Panc1 (cell line): ENCODE data around the gene SULT4A1. TPM values are rescaled to one million over a fixed set of nuclear protein-coding genes. Genes with fewer than 3 reads are reported as not detected.

ENCODE experiments used
- ATAC-seq: fragments of 200-7000 bp; cut with Tn5 transposase; 2 replicates; pipeline ENCODE4 v1.9.1; 2020; ENCODE audit warnings: mild to moderate bottlenecking, moderate library complexity
- BruUV-seq: library from RNA; stranded (reverse); fragments of 400-500 nt; replicated peaks from 2 replicates; lab custom pipeline; 2021; lab: Mats Ljungman, UMichigan
- CTCF ChIA-PET: fragments of 300-600 bp; sonication (Branson Sonifier 250); formaldehyde crosslinking; loops from one replicate; lab custom pipeline; 2022; ENCODE audit warnings: antibody characterized with exemption; lab: Charles Lee
- POLR2A ChIA-PET: fragments of 300-600 bp; sonication (Branson Sonifier 250); formaldehyde crosslinking; loops from one replicate; lab custom pipeline; 2022; ENCODE audit warnings: antibody characterized with exemption; lab: Charles Lee
- DNase-seq: peaks from one replicate; pipeline ENCODE4 v3.0.0-alpha.2; 2010; ENCODE audit warnings: low read depth, low spot score
- H3K27ac ChIP-seq: 2 replicates; pipeline ENCODE4 v1.5.1; 2011; ENCODE audit warnings: mild to moderate bottlenecking, low read length, inconsistent platforms
- H3K27me3 ChIP-seq: fragments of 200-500 bp; sonication (Bioruptor generic); 2 replicates; pipeline ENCODE4 v1.6.0; 2014; ENCODE audit warnings: low read length, inconsistent platforms; ENCODE audit not compliant: control insufficient read depth, insufficient read depth
- H3K36me3 ChIP-seq: fragments of 200-500 bp; sonication (Bioruptor generic); 2 replicates; pipeline ENCODE4 v1.5.1; 2014; ENCODE audit warnings: inconsistent platforms, mild to moderate bottlenecking, low read length, moderate library complexity; ENCODE audit not compliant: control insufficient read depth, insufficient read depth
- H3K4me1 ChIP-seq: 2 replicates; pipeline ENCODE4 v1.5.1; 2011; ENCODE audit warnings: inconsistent platforms, mild to moderate bottlenecking, low read length, moderate library complexity; ENCODE audit not compliant: control insufficient read depth, insufficient read depth
- H3K4me3 ChIP-seq, 2 experiments: 2 replicates each; pipeline ENCODE4 v1.5.1; 2011 to 2012; ENCODE audit warnings: low read depth in 2 of 2, low read length in 2 of 2, mild to moderate bottlenecking in 2 of 2, inconsistent platforms in 1 of 2, moderate library complexity in 1 of 2
- H3K9me3 ChIP-seq: fragments of 200-500 bp; sonication (Bioruptor generic); 2 replicates; pipeline ENCODE4 v1.5.1; 2014; ENCODE audit warnings: low read depth, mild to moderate bottlenecking, inconsistent platforms, low read length, moderate library complexity; ENCODE audit not compliant: control insufficient read depth, insufficient read depth
- POLR2AphosphoS5 ChIP-seq: IDR thresholded peaks from 2 replicates; pipeline ENCODE4 v1.6.1; 2012; ENCODE audit warnings: mild to moderate bottlenecking, low read depth, low read length, moderate library complexity
- SIN3A ChIP-seq: IDR thresholded peaks from 2 replicates; pipeline ENCODE4 v1.6.1; 2012; ENCODE audit warnings: low read depth, mild to moderate bottlenecking, low read length, moderate library complexity, borderline replicate concordance; ENCODE audit not compliant: insufficient read depth
- TCF7L2 ChIP-seq: IDR thresholded peaks from 2 replicates; pipeline ENCODE4 v1.6.1; 2011; ENCODE audit warnings: mild to moderate bottlenecking, low read depth, low read length, inconsistent platforms
- in situ Hi-C: cut with HindIII; loops from 2 replicates; pipeline ENCODE4 v1.10.0; 2016; ENCODE audit warnings: low sequenced_read_pairs, low pct_unique_long_range_greater_than_20kb
- intact Hi-C: fragments of 100-400 bp; cut with micrococcal nuclease; formaldehyde crosslinking; loops from one replicate; pipeline ENCODE4 v1.10.0; 2022; ENCODE audit not compliant: unreplicated experiment
- total RNA-seq: library from RNA; stranded (reverse); gene quantifications from one replicate; pipeline ENCODE4 v1.2.1, GENCODE V29; 2021; ENCODE audit not compliant: unreplicated experiment
- TF ChIP-seq, protein P1 (sequence below): fragments of 450-650 bp; IDR thresholded peaks from 2 replicates; pipeline ENCODE4 v1.5.1; 2017; ENCODE audit warnings: mild to moderate bottlenecking
- TF ChIP-seq, protein P2 (sequence below), 2 experiments: IDR thresholded peaks; 2 replicates each; pipeline ENCODE4 v1.6.1; 2011 to 2012; ENCODE audit warnings: low read depth in 2 of 2, control low read depth in 1 of 2, low read length in 1 of 2, mild to moderate bottlenecking in 1 of 2, moderate library complexity in 1 of 2; ENCODE audit not compliant: insufficient read depth in 1 of 2

The SULT4A1 gene
- total RNA-seq, 1 experiment from 2014 or later: 12.0 TPM

DNA sequence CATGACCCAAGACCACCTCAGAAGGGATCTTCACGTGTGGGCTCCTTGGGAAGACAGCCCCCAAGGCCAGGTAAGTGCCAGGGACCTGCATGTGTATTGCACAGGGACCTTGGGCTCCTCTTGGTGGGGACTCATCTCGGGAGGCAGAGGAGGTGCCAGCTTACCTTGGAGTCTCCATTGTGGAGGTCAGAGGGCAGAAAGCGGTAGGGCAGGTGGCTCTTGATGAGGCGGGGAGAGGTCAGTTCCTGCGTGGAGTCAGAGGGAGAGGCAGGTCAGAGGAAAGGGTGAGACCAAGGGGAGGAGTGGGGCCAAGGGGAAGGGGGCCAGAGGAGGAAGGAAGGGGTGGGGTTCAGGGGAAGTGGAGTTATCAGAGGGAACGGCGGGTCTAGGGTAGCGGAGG, 22.5 kb downstream of the SULT4A1 start:
- ATAC-seq: no peak
- POLR2A ChIA-PET: no interaction called here
- TF ChIP-seq, protein P1, sequence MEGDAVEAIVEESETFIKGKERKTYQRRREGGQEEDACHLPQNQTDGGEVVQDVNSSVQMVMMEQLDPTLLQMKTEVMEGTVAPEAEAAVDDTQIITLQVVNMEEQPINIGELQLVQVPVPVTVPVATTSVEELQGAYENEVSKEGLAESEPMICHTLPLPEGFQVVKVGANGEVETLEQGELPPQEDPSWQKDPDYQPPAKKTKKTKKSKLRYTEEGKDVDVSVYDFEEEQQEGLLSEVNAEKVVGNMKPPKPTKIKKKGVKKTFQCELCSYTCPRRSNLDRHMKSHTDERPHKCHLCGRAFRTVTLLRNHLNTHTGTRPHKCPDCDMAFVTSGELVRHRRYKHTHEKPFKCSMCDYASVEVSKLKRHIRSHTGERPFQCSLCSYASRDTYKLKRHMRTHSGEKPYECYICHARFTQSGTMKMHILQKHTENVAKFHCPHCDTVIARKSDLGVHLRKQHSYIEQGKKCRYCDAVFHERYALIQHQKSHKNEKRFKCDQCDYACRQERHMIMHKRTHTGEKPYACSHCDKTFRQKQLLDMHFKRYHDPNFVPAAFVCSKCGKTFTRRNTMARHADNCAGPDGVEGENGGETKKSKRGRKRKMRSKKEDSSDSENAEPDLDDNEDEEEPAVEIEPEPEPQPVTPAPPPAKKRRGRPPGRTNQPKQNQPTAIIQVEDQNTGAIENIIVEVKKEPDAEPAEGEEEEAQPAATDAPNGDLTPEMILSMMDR: no peak
- TF ChIP-seq POLR2AphosphoS5: no peak
- no peak for TF ChIP-seq TCF7L2
- TF ChIP-seq SIN3A: no peak
- TF ChIP-seq, protein P2, sequence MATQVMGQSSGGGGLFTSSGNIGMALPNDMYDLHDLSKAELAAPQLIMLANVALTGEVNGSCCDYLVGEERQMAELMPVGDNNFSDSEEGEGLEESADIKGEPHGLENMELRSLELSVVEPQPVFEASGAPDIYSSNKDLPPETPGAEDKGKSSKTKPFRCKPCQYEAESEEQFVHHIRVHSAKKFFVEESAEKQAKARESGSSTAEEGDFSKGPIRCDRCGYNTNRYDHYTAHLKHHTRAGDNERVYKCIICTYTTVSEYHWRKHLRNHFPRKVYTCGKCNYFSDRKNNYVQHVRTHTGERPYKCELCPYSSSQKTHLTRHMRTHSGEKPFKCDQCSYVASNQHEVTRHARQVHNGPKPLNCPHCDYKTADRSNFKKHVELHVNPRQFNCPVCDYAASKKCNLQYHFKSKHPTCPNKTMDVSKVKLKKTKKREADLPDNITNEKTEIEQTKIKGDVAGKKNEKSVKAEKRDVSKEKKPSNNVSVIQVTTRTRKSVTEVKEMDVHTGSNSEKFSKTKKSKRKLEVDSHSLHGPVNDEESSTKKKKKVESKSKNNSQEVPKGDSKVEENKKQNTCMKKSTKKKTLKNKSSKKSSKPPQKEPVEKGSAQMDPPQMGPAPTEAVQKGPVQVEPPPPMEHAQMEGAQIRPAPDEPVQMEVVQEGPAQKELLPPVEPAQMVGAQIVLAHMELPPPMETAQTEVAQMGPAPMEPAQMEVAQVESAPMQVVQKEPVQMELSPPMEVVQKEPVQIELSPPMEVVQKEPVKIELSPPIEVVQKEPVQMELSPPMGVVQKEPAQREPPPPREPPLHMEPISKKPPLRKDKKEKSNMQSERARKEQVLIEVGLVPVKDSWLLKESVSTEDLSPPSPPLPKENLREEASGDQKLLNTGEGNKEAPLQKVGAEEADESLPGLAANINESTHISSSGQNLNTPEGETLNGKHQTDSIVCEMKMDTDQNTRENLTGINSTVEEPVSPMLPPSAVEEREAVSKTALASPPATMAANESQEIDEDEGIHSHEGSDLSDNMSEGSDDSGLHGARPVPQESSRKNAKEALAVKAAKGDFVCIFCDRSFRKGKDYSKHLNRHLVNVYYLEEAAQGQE (IDR thresholded peaks at IDR 0.05; ENCODE audit: insufficient read depth in 1 of 2, low read depth in 2 of 2, low read length in 1 of 2): no peak
- in situ Hi-C loops: no loop called here
- no peak for DNase-seq
- Histone ChIP-seq H3K27me3 (no peaks in the 10 kb centered on the region), H3K4me3 (no peak overlapping the region), H3K27ac (no peak overlapping the region), H3K36me3 (no peaks in the 10 kb centered on the region), H3K4me1 (no peaks in the 10 kb centered on the region), H3K9me3 (no peaks in the 10 kb centered on the region)
- CTCF ChIA-PET: no interaction called here
- BruUV-seq: no TSS peak
- intact Hi-C loops: no loop called here

DNA sequence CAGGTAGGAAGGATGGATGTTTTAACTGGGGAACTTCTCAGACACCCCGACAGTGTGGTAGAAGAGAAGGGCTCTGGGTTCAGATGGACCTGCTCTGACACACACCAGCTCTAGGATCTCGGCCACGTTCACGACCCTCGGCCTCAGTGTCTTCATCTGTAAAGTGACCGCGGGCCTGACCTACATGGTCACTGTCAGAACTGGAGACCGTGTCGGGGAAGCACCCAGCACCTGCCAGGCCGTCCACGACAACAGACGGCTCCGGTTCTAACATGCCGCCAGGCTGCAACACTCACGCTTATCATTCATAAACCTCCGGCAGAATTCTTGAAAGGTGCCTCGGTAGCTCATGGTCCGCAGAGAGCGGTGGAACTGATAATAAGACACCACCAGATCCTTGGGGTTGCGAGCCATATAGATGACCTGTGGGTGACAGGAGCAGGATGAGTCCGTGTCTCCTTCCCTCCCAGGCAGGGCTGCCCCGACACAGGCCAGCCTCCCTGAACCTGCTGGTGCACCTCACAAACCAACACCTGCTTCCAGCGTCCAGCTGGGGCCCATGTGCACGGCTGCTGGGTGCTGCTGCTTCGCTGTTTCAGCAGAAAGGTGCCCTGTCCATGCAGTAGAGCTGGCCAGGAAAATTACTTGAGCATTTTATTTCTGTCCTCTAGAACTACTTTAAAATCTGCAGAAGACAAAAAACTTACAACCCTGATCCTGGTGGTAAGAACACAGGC, 23.6 kb downstream of the SULT4A1 start:
- intact Hi-C loops (no loop called here), in situ Hi-C loops (no loop called here)
- TF ChIP-seq SIN3A (no peak), POLR2AphosphoS5 (no peak), TCF7L2 (no peak)
- TF ChIP-seq, protein P1: no peak
- TF ChIP-seq, protein P2 (IDR thresholded peaks at IDR 0.05; ENCODE audit: insufficient read depth in 1 of 2, low read depth in 2 of 2, low read length in 1 of 2): no peak
- Histone ChIP-seq H3K36me3 (no peaks in the 10 kb centered on the region), H3K27ac (no peak overlapping the region), H3K4me3 (no peak overlapping the region), H3K4me1 (no peaks in the 10 kb centered on the region), H3K9me3 (no peaks in the 10 kb centered on the region), H3K27me3 (no peaks in the 10 kb centered on the region)
- no peak for ATAC-seq
- no TSS peak for BruUV-seq
- CTCF ChIA-PET: no interaction called here
- no peak for DNase-seq
- POLR2A ChIA-PET: no interaction called here
